IMR-90 (cell line): ENCODE measurements around the gene AMZ2.

Source experiments
- CEBPB ChIP-seq: IDR thresholded peaks from 2 replicates; pipeline ENCODE4 v1.6.1; 2012; ENCODE audit warnings: low read depth, low read length, improper control_type of control experiment
- CTCF ChIP-seq: conservative IDR thresholded peaks from 2 replicates; pipeline ENCODE4 v1.5.1; 2012; ENCODE audit warnings: mild to moderate bottlenecking, low read depth, low read length, improper control_type of control experiment

- TF ChIP-seq CTCF = no peak
- TF ChIP-seq CEBPB = no peak
Observed at GRCh38 chr17:68238164-68238870, 9.5 kb upstream of the AMZ2 start.
